ENCODE results near the gene DIPK2A.

DIPK2A gene

DNA sequence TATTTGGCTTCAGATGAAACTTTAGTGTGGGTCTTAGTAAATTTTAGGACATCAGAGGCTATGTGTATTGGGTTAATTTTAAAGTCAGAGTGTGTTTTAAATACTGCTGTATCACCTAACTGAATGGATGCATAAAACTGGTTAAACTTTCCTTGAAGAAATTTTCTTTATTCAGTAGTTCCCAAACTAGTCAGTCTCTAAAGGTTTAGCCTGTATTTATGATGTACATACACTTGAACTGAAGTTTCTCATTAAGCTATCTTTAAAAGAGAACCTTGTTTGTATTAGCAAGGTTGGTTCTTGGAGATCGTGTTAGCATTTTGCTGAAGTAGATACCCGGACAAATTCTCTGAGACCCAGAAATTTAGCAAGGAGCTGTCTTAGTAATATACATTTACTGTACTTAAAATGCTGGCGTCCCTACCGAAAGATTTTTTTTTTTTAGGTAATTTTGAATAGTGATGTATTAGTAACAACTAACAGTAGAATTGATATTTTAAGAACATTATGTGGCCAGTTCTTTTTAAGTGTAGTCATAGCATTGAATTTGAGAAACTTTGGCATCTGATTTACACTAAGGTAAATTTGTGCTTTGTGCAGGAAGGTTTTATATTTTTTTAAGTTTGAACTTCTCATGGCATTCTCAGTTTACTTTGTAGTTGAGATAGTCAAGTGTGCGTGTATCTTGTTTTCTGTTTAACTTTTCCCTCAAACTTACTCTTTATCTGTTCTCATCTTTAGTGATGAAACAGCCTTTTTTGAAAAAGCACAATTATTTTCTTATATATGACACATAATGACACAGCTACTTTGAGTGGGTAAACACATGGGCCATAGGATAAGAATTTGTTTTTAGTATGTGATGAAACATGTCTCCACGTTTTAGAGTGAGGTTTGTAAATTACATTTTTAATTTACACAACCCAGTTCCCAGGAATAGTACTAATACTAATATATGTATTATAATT is 2.9 kb downstream of the DIPK2A start:
- DNase-seq (ENCODE audit: low read depth) = no peak

DNA sequence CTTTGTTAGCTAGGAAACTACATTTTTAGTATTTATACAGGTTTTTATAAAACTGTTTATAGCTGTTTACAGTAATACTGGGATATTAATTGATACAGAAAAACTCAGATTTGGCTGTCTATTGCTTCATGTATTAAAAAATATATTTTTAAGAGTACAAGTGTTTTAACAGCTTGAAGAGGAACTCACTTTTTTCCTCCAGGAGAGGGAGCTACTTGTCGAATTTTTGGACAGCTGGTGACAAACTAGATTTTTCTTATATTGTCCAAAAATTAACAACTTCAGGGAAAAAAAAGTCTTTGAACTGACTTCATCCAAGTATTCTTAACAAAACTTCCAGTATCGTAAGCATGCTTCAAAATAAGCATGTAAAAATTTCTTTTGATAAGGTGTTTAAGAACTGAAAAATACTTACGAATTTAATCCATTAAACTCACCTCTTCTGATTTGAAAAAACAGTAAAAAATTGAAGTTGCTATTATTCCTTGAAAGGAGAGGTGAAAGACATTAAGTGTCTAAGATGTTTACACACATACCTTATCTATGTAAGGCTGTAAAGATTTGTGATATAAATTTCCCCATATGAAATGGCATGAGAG is 4.0 kb downstream of the DIPK2A start:
- no peak for DNase-seq (ENCODE audit: low read depth)

DNA sequence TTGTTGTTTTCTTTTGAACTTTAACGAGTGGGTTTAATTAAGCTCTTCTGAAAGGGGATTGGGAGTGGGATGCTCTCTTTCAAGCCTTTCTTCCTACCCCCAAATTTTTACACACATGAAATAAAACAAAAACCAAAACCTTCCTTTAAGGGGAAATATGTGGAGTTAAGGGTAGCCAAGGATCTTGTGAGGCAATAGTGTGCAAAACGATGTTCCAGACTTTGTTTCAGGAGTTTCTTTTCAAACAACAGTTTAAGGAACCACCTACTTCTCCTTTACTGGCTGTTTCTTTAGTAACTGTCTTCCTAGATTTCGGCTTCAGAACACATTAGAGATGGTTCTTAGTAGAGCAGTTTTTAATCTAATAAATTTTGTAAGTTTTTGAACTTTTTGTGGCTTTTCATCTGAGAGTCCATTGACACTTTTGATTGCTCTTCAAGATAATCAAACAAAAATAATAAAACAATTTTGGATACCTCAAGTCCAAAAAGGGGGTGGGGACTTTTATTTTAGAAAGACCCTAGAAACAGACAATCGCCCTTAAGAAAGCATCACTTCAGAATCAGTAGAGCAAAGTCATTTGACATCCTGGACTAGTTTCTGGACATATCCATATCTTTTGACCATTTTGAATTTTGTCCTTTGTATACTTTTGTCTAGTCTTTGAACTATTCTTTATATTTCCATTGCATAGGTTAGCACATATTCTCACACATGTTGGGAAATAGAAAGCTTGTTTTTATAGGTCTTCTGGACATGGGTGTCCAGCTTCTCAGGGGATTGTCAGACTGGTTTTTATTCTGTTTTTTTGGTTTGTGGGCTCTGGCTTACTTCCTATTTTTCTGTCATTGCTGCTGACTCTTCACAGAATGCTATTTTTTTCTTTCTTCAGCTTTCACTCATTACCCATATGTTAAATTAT is 6.0 kb downstream of the DIPK2A start:
- DNase-seq (ENCODE audit: low read depth) = no peak

DNA sequence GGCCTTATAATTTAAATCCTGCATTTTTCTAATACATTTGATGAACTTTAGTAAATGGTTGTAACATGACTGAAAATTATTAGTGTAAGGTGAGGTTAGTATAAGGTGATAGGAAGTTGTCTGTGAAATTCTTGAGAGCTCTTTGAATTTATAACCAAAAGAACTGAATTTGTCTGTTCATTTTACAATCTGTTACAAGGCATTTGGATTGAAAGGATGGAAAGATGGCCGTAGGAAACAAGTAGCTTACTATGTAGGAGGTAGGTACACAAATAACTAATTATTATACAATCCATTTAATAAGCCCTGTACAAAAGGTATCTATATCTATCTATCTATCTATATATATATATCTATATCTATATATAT is 6.6 kb downstream of the DIPK2A start:
- no peak for DNase-seq (ENCODE audit: low read depth)

DNA sequence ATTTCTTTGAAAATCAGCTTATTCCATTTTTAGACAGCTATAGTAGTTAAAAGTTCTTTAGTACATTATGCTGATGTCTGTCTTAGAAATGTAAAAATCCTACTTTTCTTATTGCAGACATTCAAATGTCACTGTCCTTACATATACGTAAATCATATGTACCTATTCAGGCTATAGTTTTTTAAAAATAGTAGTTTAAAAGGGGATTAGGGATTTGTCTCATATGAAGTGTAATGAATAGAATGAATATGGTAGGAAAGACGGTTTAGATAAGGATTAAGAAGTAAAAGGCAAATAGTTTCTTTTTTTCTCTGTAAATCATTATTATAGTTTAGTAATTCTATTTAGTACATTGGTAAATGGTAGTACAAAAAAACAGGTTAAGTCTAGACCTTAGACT is 7.4 kb downstream of the DIPK2A start:
- DNase-seq (ENCODE audit: low read depth) = no peak

DNA sequence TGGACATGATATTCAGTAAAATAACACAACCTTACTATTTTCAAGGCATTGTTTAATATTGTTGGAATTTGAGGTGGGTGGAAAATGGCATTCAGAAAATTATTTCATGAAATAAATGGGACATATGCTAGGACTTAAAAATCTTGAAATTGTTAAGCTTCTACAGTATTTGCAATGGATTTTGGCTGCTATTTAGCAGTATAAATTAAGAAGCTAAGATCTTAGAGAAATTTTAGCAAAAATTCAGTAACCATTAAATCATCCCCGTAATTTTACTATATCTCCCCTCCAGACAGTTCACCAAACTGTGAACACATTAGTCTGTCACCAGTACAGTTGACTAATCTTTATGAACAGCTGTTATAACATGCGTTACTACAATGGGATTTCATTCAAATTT is 8.2 kb downstream of the DIPK2A start:
- no peak for DNase-seq (ENCODE audit: low read depth)

DNA sequence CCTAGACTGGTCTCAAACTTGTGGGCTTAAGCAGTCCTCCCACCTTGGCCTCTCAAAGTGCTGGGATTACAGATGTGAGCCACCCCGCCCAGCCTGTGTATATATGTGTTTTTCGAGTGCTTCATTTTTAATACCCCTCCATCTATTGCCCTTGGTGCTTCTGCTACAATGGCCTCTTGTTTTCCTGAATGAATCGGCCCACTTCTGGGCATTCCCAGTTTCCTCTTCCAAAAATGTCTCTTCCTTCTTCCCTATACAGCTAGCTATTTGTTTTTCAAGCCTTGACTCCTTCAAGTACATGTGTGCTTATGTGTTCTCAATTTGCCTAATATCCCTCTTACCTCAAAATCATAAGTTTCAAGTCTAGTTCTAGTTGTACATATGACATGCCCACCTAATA is 16.7 kb downstream of the DIPK2A start:
- DNase-seq (ENCODE audit: low read depth) = no peak

DNA sequence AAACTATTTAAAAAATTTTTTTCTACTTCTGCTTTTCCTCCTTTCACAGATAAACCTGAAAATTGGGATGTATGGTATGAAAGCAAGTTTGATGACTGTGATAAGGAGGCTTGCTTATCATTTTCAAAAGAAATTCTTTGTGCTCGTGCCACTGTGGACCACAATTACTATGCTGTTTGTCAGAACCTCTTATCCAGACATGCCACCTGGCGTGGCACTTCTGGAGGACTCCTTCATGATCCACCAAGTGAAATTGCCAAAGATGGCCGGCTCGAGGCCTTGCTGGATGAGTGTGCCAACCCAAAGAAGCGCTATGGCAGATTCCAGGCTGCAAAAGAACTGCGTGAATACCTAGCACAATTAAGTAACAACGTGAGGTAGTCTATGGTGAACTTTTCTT is 17.8 kb downstream of the DIPK2A start:
- no peak for DNase-seq (ENCODE audit: low read depth)

DNA sequence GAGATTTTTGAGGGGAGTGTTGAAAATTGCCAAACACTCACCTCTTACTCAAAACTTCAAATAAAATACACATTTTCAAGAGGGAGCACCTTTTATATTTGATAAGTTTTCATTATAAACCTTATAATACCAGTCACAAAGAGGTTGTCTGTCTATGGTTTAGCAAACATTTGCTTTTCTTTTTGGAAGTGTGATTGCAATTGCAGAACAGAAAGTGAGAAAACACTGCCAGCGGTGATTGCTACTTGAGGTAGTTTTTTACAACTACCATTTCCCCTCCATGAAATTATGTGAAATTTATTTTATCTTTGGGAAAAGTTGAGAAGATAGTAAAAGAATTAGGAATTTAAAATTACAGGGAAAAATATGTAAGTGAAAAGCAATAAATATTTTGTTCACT is 20.1 kb downstream of the DIPK2A start:
- no peak for DNase-seq (ENCODE audit: low read depth)

DNA sequence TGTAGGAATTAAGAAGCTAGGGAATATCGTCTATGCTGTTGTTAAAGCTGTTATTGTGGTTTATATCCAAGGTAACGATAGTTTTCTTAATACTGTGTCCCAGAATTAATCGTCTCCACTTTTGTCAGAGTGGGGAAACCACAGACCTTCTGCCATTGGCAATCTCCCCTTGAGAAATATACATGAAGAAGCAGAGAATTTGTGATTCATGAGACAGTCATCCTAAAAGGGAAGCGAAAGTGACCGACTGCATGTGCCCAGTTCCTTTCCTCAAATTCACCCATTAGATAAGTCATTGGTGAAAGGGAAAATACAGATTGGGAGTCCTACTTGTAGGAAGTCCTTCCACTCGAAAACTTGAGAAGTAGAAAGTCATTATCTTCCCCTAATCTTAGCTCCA is 26.6 kb downstream of the DIPK2A start:
- no peak for DNase-seq (ENCODE audit: low read depth)

DNA sequence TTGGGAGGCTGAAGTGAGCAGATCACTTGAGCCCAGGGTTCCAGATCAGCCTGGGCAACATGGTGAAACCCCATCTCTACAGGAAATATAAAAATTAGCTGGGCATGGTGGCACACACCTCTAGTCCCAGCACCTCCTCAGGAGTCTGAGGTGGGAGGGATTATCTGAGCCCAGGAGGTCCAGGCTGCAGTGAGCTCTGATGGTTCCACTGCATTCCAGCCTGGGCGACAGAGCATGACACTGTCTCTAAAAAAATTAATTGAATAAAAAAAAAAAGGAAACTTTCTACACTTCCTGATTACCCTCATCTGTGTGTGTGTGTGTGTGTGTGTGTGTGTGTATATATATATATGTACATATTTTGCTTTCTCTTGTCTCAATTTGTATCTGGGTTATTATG is 31.4 kb downstream of the DIPK2A start:
- DNase-seq (ENCODE audit: low read depth) = no peak

DNA sequence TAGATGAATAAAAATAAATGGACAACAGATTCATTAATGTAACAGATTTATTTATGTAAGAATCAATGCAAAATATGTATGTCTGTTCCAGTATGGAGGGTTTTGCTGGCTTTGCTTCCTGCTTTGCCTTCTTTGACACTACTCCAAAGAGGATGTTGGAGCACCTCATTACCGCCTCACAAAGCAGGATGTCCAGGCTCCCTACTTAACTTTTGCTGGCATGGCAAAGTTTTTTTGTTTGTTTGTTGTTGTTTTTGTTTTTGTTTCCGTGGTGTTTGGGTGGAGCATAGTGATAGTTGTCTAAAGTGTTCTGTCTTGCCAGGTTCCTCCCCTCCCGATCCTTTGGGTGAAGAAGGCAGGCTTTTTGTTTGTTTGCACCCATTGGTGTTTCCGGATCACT is 38.7 kb downstream of the DIPK2A start:
- no peak for DNase-seq (ENCODE audit: low read depth)

DNA sequence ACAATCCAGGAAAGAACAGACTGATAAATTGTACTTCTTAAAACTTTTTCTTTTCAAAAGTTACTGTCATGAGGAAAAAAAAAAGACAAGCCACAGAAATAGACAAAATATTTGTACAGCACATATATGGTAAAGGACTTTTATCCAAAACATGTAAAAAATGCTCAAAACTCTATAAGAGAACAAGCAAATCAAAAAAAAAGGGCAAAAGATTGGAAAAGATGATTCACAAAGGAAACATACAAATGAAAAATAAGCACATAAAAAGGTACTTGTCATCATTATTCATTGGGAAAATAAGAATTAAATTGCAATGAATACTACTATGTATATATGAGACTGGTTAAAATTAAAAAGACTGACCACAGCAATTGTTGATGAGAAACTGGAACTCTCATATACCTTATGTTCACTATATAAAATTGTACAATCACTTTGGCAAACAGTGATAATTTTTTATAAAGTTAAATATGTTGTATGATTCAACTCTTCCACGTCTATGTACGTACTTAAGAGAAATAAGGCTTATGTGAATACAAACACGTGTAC is 39.7 kb downstream of the DIPK2A start:
- no peak for DNase-seq (ENCODE audit: low read depth)

DNA sequence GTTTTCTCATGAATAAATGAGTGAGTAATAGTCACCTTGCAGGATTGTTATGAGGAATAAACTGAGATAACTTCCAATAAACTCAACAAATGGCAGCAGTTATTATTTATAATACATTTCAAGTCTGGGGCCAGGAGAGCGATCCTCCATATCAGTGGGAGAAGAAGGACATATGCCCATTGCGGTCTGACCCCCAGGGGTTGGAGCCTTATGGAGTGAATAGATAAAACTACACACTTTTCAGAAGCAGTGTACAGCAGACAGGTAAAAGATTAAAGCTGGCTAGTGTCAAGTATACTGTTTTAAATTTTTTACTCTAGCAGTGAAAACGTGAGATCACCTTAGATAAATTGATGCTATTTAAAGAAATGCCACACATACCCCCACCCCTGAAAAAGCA is 43.5 kb downstream of the DIPK2A start:
- DNase-seq (ENCODE audit: low read depth) = no peak

DNA sequence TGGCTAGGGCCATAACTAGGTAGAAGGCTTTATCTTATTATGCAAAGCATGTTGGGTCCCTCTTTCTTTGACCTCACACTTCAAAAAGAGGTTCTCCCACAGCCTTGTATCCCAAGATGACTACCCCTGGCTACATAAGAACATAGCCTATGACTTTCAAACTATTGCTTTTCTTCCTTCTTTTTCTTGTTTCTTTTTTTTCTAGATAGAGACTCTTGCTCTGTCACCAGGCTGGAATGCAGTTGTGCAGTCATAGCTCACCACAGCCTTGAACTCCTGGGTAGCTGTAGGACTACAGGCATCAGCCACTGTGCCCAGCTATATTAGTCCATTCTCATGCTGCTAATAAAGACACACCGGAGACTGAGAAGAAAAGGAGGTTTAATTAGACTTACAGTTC is 47.2 kb downstream of the DIPK2A start:
- DNase-seq (ENCODE audit: low read depth) = no peak

Measured in activated gamma-delta T cell treated with anti-CD3 and anti-CD28 coated beads, Interleukin-2, amount 50 U/mL, for 16 hours (primary cell).